ENCODE data around the gene SMIM5. TPM values are rescaled to one million over a fixed set of nuclear protein-coding genes. Genes with fewer than 3 reads are reported as not detected.

Gene SMIM5
- total RNA-seq, 1 donor from 2014 or later, result not detected

- H3K9me3 Mint-ChIP-seq (ENCODE audit: low read depth), result no peaks in the 10 kb centered on the region
- no peak overlapping the region for H3K4me3 Mint-ChIP-seq (ENCODE audit: unreplicated experiment)
- peaks cover 3% of the 10 kb centered on the region for H3K36me3 Mint-ChIP-seq (ENCODE audit: low read depth)
- TF ChIP-seq CTCF (IDR thresholded peaks at IDR 0.05), result no peak
- peak; percentile 46 for DNase-seq (ENCODE audit: low spot score)
- peak overlapping the region; percentile 59 for H3K27ac Mint-ChIP-seq (ENCODE audit: unreplicated experiment)
- peaks cover 61% of the 10 kb centered on the region for H3K4me1 Mint-ChIP-seq (ENCODE audit: low read depth)
- H3K27me3 Mint-ChIP-seq (ENCODE audit: low read depth), result no peaks in the 10 kb centered on the region
Observed at GRCh38 chr17:75680431-75680830, 47.2 kb downstream of the SMIM5 start.

GRCh38 chr17:75681289-75681688 lies 48.1 kb downstream of the SMIM5 start:
- no peak for TF ChIP-seq CTCF (IDR thresholded peaks at IDR 0.05)
- Mint-ChIP-seq H3K27me3 (ENCODE audit: low read depth) (no peaks in the 10 kb centered on the region), H3K27ac (ENCODE audit: unreplicated experiment) (peak overlapping the region; percentile 66), H3K4me3 (ENCODE audit: unreplicated experiment) (no peak overlapping the region), H3K9me3 (ENCODE audit: low read depth) (no peaks in the 10 kb centered on the region), H3K4me1 (ENCODE audit: low read depth) (peaks cover 70% of the 10 kb centered on the region), H3K36me3 (ENCODE audit: low read depth) (peaks cover 3% of the 10 kb centered on the region)
- peak; percentile 40 for DNase-seq (ENCODE audit: low spot score)

- Mint-ChIP-seq H3K4me3 (ENCODE audit: unreplicated experiment) (no peak overlapping the region), H3K27me3 (ENCODE audit: low read depth) (no peaks in the 10 kb centered on the region), H3K27ac (ENCODE audit: unreplicated experiment) (peak overlapping the region; percentile 13), H3K4me1 (ENCODE audit: low read depth) (peaks cover 80% of the 10 kb centered on the region), H3K9me3 (ENCODE audit: low read depth) (no peaks in the 10 kb centered on the region), H3K36me3 (ENCODE audit: low read depth) (no peaks in the 10 kb centered on the region)
- peak; percentile 2 for DNase-seq (ENCODE audit: low spot score)
- TF ChIP-seq CTCF (IDR thresholded peaks at IDR 0.05), result no peak
Observed at GRCh38 chr17:75683583-75683982, 50.3 kb downstream of the SMIM5 start.

GRCh38 chr17:75684249-75684648 lies 51.0 kb downstream of the SMIM5 start:
- Mint-ChIP-seq H3K4me1 (ENCODE audit: low read depth) (peaks cover 80% of the 10 kb centered on the region), H3K36me3 (ENCODE audit: low read depth) (peaks cover 1% of the 10 kb centered on the region), H3K9me3 (ENCODE audit: low read depth) (no peaks in the 10 kb centered on the region), H3K4me3 (ENCODE audit: unreplicated experiment) (no peak overlapping the region), H3K27ac (ENCODE audit: unreplicated experiment) (peak overlapping the region; percentile 67), H3K27me3 (ENCODE audit: low read depth) (no peaks in the 10 kb centered on the region)
- TF ChIP-seq CTCF (IDR thresholded peaks at IDR 0.05), result no peak
- no peak for DNase-seq (ENCODE audit: low spot score)

GRCh38 chr17:75684924-75685323 lies 51.7 kb downstream of the SMIM5 start:
- DNase-seq (ENCODE audit: low spot score), result peak; percentile 81
- H3K36me3 Mint-ChIP-seq (ENCODE audit: low read depth), result peaks cover 1% of the 10 kb centered on the region
- H3K4me1 Mint-ChIP-seq (ENCODE audit: low read depth), result peaks cover 79% of the 10 kb centered on the region
- H3K27ac Mint-ChIP-seq (ENCODE audit: unreplicated experiment), result peak overlapping the region; percentile 67
- no peaks in the 10 kb centered on the region for H3K9me3 Mint-ChIP-seq (ENCODE audit: low read depth)
- TF ChIP-seq CTCF (IDR thresholded peaks at IDR 0.05), result no peak
- H3K4me3 Mint-ChIP-seq (ENCODE audit: unreplicated experiment), result no peak overlapping the region
- H3K27me3 Mint-ChIP-seq (ENCODE audit: low read depth), result no peaks in the 10 kb centered on the region
